SIG-M5 (cell line): ENCODE measurements around the gene RTN4R.

Experiments used
- DNase-seq: peaks from one replicate; lab custom pipeline; 2025; lab: John Stamatoyannopoulos, UW

The RTN4R gene

DNA sequence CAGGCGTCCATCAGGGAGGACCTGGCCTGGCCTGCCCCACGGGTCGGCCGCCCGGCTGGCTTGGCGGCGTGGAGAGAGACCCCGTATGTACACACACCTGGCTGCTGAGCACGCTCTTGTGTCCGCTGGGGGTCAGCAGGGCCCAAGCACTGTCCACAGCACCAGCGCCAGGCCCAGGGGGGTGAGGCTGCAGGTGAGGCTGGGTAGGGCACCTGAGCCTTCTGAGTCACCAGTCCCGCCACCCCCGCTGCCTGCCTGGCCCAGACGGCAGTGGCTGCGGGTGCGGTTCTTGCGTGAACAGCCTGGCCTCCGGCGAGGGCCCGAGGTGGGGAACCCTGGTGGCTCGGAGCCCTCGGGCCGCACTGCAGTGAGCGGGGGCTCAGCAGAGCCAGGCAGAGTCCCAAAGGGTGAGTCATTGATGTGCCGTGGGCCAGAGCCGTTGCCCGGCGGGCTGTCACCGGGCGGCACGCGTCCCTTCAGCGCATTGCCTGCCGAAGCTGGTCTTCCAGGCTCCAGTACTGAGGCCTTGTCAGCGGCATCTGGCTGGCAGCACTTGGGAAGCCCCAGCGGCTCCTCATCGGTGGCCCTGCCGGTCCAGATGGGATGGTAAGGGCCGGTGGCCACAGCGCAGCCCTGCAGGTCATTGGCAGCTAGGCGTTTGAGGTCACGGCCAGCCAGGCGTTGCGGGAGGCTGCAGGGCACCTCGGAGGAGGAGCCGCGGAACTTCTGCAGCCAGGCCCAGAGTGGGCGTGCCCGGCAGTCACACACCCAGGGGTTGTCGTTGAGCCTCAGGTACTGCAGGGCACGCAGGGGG, 26.3 kb downstream of the RTN4R start:
- DNase-seq = no peak

- DNase-seq = no peak
Observed at GRCh38 chr22:20240900-20241299, 27.2 kb downstream of the RTN4R start.

- DNase-seq = no peak
Observed at GRCh38 chr22:20240447-20240764, 27.7 kb downstream of the RTN4R start.

DNA sequence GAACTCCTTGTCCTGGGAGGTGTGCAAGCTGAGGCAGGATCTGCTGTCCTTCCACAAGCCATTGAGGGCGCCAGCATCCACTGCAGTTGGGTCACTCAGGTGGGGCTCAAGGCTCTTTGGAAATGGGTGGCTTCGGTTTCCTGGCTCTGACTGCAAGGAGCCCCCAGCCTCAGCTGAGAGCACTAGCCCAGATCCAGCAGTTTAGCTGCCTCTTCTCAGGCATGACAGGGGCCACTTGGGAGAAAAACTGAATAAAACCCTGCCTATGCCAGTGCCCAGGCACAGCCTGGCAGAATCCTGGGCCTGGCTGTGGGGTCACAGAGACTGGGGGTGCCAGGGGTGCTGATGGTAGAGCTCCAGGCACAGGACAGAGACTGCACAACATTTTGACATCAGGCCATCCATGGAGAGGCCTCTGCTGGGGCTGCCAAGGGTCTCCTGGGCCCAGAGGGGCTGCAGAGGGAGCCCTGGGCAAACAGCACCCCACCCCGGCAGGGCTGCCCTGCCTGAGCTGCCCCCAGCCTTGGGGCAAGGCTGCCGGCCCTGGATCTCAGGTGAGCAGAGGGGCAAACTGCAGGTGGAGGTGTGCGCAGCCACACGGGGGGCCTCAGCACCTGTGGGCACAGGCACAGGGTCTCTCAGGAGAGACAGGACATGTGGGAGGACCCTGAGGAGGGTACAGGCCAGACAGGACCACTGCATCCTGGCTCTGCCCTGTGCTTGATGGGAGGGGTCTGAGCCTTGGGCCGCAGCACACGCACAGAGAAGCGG, 28.3 kb downstream of the RTN4R start:
- no peak for DNase-seq

DNA sequence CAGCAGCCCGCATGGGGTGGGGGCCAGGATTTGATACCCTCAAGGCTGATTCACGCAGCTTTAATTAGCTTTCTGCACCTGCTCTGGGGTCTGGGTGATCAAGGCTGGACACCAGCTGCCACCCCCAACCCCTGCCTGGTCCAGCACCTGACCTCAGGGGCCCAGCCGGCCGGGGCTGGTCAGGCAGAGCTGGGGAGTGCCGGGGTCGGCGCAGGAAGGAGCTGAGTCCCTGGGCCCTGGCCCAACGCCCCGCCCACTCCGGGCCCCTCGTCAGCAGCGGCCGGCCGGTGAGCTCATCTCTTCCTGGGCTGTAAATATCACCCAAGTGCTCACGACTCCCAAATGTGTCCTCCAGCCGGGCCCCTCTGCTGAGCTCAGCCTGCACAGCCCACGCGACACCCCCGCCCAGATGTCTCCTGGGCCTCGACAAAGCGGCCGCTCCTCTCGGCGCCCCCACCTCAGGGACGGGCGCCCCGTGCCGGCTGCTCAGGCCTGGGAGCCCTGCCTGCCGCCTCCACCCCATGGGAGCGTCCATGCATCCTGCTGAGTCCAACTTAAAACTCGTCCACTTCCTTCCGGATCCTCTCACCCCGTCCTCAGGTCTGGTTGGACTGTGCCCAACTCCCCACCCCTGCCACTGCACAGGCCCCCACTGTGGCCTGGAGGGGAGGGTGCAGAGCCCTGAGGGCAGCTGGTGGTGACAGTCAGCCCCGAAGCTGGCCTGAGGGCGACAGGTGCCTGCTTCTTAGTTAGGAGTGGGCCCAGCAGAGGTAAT, 29.0 kb downstream of the RTN4R start:
- DNase-seq = no peak

DNA sequence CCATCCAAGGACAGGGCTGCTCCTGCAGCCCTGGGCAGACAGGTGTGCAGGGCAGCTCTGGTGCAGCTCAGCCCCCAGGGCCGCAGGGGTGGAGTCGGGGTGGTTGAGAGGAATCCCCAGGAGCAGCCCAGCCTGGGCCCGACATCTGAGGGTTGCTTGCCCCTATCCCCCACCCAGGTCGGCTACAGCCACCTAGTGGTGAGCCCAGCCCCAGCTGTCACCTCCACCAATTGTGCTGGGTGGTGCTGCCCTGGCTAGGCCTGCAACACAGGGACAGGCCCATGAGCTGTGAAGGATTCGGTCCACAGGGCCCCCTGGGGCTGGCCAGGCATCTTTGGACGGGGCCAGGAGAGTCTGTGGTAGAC, 29.6 kb downstream of the RTN4R start:
- DNase-seq = no peak

- no peak for DNase-seq
Observed at GRCh38 chr22:20237480-20238440, 30.4 kb downstream of the RTN4R start.

DNA sequence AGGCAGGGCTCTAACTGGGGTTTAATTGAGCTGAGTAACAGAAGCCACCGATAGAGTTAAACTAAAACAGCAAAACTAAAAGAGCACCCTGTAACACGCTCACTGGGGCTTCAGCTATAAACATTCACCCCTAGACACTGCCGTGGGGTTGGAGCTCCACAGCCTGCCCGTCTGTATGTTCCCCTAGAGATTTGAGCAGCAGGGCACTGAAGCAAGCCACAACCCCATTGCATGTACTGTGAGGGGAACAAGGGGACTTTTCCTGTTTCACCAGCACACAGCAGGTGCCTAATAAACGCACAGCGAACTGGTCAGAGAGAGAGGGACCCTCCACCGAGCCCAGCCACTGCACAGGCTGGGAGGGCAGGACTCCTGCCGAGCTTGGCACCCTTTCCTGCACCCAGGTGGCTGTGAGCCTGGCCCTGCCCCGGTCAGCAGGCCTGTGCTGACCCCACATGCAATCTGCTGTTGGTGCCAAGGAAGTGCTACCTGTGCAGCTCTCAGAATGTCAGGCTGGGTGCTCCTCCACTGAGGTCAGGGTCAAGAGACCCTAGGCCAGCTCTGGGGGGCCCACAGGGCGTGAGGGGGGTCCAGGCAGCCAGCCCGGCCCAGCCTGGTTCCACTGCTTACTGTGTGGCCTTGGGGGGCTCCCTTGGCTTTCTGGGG, 31.9 kb downstream of the RTN4R start:
- no peak for DNase-seq

DNA sequence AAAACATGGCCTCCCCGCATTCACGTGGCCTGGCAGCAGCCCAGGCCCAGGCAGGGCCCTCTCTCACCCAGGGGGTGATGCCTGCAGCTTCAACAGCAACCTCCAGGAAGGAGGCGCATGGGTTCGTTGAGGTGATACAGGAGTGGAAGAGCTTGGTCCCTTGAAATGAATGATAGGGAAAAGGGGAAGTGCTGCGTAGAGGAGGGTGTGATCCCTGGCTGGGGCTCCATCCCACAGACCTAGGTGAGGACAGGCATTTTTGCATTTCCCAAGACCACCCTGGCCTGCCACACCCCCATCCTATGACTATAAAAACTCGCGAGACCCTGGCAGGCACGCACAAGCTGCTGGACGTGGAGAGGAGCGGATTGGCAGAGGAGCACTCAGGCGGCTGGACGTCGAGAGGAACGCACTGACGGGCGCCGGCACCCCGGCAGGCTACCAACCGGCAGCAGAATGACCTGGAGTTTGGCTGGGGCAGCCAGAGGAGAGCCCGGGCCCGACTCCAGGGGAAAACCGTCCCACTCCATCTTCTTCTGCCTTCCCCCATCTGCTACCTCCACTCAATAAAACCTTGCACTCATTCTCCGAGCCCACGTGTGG, 32.6 kb downstream of the RTN4R start:
- no peak for DNase-seq

DNA sequence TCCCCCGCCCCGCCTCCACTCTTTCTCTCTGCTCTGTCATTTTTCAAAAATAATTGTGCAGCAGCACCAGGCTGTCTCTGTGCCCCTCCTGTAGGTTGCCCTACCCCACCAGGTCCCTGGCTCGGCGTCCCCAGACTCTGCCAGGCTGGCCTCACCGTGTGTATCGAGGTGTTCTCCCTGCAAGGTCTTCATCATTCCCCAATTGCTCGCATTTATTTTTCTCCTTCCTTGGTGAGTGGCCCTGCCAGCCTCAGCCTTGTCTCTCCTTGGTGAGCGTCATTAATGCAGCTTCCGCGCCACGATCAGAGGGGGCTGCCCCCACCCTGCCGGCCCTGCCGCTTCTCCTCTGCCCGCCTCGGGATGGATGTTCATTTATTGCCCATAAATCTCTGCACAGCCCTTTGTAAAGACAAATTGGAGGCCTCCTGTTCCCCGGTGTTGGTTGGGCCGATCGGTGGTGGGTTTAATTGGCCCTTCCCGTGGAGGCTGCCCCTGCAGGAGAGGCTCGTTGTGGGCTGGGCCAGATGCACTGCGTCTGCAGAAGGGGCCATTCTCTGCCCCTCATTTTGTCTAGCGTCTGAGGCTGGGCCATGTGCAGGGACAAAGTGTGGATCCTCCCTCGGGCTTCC, 33.2 kb downstream of the RTN4R start:
- DNase-seq = no peak

DNA sequence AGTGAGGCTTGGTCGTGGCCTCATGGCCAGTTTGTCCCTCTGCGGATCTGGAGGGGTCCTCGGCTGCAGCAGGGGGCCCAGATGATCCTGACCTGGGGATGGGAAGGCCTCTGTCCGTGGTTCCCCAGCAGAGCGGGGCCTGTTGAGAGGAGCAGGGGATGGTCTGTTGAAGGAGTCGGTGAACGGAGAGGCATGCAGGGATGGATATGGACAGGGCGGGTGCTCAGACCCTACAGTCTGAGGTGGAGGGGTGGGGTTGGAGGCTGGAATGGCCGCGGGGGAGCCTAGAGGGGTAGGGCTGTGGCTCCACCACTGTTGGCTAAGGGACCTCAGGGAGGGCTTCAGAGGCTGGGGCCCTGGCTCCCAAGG, 33.8 kb downstream of the RTN4R start:
- no peak for DNase-seq

DNA sequence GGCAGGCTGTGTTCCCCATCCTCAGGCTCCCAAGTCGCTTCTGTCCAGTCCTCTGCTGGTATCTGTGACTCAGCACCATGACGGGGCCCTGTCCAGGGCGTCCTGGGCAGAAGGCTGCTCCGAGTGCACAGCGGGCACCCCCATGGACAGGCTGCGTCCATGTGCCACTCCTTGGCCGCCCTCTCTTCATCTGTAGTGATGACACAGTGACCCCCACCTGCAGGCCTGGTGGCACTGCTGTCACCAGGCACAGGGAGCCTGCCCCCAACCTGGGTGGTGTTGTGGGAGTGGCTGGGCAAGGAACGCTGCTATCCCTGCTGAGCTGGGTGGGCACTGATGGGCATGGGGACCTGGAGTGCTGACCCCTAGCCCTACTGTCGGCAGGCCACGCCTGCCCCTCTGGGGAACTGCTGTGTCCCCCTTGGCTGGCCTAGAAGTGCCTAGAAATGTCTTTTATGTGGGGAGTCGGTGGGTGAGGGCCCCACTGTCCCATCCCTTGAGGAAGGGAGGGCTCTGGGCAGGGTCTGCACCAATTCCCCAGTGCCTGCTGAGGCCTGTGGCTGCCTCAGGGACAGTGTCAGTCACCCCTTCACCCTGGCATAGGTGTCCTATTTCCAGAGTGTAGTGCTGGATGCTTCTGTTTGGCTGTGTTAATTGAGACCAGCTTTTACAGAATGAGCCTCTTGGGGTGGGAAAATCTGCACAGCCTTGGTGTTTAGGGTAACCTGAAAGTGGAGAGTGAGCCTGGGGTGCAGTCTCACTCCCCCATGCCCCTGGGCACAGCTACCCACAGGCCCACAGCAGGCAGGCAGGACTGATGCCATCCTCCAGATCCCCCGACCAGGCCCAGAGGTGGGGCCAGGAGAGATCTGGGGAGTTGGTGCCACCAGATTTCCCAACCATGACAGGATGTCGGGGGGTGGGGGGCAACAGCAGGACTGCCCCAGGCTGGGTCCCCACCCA, 34.5 kb downstream of the RTN4R start:
- DNase-seq = no peak

DNA sequence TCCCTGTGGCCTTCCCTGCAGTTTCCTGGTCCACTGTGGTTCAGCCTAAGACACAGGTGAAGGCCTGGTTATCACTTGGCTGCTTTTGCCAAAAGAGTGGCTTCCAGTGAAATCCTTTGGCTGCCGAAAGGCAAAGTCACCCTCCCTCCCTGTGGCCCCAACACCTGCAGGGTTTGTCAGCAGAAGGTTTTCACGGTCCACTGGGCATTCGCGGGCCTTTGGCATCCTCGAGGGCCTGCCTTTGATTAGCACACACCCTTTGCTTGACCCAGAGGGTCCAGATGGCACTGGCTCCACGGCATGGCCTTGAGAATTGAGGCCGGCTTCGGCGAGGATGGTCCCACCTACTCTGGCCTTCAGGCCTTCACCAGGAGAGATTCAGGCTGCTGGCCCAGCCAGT, 35.3 kb downstream of the RTN4R start:
- DNase-seq = no peak

DNA sequence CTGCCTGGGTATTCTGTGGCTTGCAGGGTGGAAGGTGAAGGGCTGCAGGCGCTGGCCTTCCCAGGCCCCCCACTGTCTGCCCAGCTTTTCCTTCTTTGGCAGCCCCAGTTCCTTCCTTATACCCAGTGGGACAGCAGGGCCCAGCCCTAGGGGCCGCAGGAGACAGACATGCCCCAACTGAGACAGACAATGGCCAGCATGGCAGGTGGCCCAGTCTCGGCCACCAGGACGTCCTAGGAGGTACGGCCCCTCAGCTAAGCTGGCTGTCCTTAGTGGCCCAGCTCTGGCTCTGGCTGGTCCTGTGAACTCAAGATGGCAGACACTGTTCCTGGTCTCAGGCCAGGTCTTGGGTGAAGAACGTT, 35.9 kb downstream of the RTN4R start:
- DNase-seq = no peak

- no peak for DNase-seq
Observed at GRCh38 chr22:20231514-20232236, 36.4 kb downstream of the RTN4R start.

DNA sequence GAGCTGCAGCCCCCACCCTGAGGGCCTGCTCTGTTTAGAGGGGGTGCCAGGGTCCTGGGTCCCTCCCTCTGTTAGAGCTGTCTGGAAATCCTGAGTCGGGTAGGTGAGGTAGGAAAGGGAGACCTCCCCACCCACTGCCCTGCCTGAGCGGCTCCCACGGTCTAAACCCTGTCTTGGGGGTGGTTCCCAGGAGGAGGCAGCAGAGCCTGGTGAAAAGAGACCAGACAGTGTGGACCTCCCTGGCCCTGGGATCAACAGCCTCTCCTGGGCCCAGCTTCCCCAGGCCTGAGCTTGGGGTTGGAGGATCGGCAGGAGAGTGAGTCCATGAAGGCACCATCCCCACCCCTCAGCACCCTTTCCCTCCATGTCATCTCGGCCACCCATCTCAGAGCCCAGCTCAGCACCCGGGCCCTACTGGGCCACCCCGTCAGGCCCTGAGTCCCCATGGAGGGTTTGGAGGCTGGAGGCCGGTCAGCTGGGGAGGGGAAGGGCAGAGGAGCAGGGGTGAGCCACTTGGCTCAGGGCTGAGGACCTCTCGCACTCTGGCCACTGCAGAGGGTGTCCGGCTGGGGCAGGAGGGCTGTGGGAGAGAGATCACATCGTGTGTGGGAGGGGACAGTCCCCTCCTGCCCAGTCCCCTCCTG, 37.2 kb downstream of the RTN4R start:
- DNase-seq = no peak

- DNase-seq = no peak
Observed at GRCh38 chr22:20229916-20230775, 38.0 kb downstream of the RTN4R start.
